Measurements from ENCODE around the gene ERBB4.

The ERBB4 gene

DNA sequence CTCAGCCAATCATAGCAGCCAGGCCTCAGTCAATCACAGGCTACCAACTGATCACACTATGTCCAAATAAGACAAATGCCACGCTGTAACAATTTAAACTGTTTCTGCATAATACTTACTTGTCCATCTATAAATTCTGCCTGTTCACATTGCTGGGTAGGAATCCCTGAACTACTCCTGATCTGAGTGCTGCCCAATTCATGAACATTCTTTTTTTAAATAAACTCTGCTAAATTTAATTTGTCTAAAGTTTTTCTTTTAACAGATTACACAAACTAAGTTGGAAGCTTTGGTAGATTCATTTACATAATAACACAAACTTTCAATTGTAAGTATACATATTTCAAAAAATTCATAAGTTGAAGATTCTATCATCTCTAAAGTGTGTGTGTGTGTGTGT is 583.0 kb downstream of the ERBB4 start:
- no peak for DNase-seq (ENCODE audit: low read depth)
- TF ChIP-seq, protein P1, sequence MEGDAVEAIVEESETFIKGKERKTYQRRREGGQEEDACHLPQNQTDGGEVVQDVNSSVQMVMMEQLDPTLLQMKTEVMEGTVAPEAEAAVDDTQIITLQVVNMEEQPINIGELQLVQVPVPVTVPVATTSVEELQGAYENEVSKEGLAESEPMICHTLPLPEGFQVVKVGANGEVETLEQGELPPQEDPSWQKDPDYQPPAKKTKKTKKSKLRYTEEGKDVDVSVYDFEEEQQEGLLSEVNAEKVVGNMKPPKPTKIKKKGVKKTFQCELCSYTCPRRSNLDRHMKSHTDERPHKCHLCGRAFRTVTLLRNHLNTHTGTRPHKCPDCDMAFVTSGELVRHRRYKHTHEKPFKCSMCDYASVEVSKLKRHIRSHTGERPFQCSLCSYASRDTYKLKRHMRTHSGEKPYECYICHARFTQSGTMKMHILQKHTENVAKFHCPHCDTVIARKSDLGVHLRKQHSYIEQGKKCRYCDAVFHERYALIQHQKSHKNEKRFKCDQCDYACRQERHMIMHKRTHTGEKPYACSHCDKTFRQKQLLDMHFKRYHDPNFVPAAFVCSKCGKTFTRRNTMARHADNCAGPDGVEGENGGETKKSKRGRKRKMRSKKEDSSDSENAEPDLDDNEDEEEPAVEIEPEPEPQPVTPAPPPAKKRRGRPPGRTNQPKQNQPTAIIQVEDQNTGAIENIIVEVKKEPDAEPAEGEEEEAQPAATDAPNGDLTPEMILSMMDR (conservative IDR thresholded peaks at IDR 0.05; ENCODE audit: control insufficient read depth, insufficient read depth, low read depth, low read length): no peak
- no peak overlapping the region for H3K4me3 ChIP-seq (ENCODE audit: control insufficient read depth, low read depth, low read length)

DNA sequence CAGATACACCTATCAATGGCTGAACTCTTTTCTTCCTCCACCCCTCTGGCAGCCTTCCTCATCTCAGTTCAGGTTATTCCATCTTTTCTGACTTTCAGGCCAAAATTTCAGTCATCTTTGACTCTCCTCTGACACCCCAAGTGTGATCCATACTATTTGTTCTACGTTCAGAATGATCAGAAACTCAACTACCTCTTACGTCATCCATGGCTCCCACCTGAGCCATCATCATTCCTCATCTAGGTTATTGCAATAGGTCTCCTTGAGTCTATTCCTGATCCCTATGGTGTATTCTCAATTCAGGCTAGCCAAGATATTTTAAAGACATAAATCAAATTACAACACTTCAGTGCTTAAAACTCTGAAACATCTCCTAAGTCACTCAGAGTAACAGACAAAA is 589.7 kb downstream of the ERBB4 start:
- DNase-seq (ENCODE audit: low read depth): no peak
- H3K4me3 ChIP-seq (ENCODE audit: control insufficient read depth, low read depth, low read length): no peak overlapping the region
- TF ChIP-seq, protein P1 (conservative IDR thresholded peaks at IDR 0.05; ENCODE audit: control insufficient read depth, insufficient read depth, low read depth, low read length): no peak

DNA sequence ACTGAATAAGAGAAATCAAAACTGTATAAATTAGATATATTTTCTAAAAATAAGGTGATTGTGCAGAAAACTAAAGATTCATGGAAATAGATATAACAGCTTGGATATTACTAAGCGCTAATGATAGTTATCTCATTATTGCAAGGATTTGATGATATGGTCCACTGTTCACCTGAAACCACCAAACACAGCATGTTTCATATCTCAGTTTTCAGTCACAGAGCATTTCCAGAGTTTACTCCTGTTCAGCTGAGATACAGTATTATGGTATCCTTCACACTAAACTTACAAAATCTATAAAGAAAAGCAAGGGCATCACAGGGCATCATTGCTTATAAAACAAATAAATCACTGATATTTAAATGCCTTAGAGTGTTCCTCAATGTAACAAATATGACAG is 591.6 kb downstream of the ERBB4 start:
- no peak overlapping the region for H3K4me3 ChIP-seq (ENCODE audit: control insufficient read depth, low read depth, low read length)
- DNase-seq (ENCODE audit: low read depth): no peak
- TF ChIP-seq, protein P1 (conservative IDR thresholded peaks at IDR 0.05; ENCODE audit: control insufficient read depth, insufficient read depth, low read depth, low read length): no peak

DNA sequence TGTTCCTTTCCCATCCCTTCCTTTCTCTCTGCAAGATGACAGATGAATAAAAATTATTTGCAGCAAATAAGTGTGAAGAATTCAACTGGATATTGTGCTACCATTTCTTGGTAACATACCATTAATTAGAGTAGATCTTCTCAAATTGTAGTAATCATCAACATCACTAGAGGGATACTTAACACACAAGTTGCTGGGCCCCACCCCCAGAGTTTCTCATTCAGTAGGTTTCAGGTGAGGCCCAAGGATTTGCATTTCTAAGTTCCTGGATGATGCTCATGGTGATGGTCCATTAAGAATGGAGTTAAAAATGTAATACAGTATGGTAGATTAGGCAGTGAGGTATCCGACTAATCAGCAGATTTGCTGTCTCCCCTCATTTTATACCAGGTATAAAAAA is 594.0 kb downstream of the ERBB4 start:
- no peak overlapping the region for H3K4me3 ChIP-seq (ENCODE audit: control insufficient read depth, low read depth, low read length)
- DNase-seq (ENCODE audit: low read depth): no peak
- TF ChIP-seq, protein P1 (conservative IDR thresholded peaks at IDR 0.05; ENCODE audit: control insufficient read depth, insufficient read depth, low read depth, low read length): no peak

DNA sequence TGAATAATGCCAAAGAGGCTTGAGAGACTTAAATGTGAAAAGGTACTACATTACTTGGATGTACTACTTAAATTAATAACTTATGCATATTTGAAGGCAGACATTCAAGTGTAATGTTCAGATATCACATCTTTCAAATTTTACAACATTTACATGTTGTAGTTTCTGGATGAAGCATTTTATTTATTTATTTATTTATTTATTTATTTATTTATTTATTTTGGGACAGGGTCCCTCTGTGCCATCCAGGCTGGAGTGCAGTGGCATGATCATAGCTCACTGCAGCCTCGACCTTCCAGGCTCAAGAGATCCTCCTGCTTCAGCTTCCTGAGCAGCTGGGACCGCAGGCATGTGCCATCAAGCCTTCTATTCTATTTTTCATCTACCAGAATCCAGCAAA is 596.4 kb downstream of the ERBB4 start:
- TF ChIP-seq, protein P1 (conservative IDR thresholded peaks at IDR 0.05; ENCODE audit: control insufficient read depth, insufficient read depth, low read depth, low read length): no peak
- no peak for DNase-seq (ENCODE audit: low read depth)
- H3K4me3 ChIP-seq (ENCODE audit: control insufficient read depth, low read depth, low read length): no peak overlapping the region

DNA sequence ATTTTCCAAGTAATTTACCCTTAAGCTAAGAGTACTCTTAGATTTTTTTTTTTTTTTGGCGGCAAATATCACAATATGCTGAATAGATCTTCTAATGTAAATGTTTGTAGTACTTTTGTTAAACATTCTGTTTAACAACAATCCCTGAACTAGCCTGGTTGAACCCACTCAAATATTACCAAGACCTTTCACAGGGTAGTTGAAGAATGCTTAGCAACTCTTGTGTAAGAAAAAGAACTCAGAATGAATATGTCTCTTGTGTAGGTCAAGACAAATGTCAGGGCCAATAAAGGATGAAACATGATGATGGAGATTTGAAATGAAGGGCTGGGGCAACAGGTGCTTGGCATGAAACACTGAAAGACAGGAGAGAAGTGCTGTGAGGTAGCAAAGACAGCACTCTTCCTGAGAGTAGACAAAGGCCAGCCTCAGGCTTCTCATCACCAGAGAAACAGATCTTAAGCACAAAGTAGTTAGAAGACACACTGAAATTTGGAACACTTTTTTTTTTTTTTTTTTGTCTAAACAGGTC is 597.3 kb downstream of the ERBB4 start:
- TF ChIP-seq, protein P1 (conservative IDR thresholded peaks at IDR 0.05; ENCODE audit: control insufficient read depth, insufficient read depth, low read depth, low read length): no peak
- DNase-seq (ENCODE audit: low read depth): no peak

DNA sequence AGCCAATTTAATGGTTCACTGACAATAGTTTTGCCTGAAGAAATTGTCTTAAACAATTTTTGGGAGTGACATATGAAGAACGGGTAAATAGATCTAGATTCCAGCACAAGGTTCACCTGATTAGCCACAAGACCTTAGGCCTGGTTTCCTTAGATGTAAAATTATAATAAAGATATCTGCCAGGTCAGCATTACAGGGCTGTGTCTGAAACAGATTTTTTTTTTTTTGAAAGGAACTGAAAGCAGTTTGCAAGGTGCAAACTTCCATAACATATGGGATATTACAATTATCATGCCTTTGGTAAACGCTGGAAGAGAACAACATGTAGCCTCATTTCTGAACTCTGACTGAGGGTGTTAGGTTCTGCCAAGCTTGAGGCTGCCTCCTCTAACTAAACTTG is 599.4 kb downstream of the ERBB4 start:
- no peak overlapping the region for H3K4me3 ChIP-seq (ENCODE audit: control insufficient read depth, low read depth, low read length)
- no peak for DNase-seq (ENCODE audit: low read depth)
- TF ChIP-seq, protein P1 (conservative IDR thresholded peaks at IDR 0.05; ENCODE audit: control insufficient read depth, insufficient read depth, low read depth, low read length): no peak

More for the DNA sequence above, 597.3 kb downstream of the ERBB4 start:
- H3K4me3 ChIP-seq (ENCODE audit: control insufficient read depth, low read depth, low read length): no peak overlapping the region
